ENCODE data around the gene MTURN. TPM values are rescaled to one million over a fixed set of nuclear protein-coding genes. Genes with fewer than 3 reads are reported as not detected.

MTURN gene
- polyA plus RNA-seq, 1 donor (not counting 4 experiments of a cell fraction or from before 2014, with no cell fraction given): 10.8 TPM

DNA sequence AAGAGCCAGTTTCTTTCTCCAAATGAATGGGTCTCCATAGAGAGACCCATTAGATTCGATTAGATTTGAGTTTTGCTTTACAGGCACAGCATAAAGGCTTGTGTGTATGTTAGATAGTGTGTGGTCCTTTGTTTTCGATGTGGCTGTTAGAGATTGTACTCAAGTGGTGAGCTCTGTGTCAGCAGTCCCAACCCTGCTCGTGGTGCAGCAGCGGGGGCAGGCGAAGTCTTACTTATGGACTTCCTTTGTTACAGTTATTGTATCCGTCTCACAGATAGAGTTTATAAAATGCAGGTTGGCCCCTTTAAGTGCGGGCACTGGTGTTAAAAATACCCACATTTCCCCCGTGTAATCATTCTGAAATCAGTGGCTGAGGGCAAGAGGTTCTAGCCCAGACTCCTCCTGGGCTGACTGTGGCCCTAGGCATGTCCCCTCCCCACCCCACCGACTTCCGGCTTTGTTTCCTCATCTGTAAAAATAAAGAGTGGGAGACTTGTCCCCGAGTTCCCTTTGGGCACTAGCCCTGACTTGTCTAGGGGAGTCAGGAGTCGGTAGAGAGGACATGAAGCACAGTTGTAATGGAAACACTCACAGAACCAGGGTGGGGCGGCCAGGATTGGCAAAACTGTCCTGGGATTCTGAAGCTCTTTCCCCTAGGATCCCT lies 28.6 kb downstream of the MTURN start:
- peaks cover 57% of the 10 kb centered on the region for H3K4me1 ChIP-seq (ENCODE audit: control insufficient read depth, extremely low read depth, insufficient read depth, low read length)
- H3K9me1 ChIP-seq (ENCODE audit: control insufficient read depth, extremely low read depth, insufficient read depth, low read length): no peaks in the 10 kb centered on the region
- no peaks in the 10 kb centered on the region for H3K36me3 ChIP-seq (ENCODE audit: control insufficient read depth in 2 of 2, extremely low read depth in 1 of 2, insufficient read depth in 2 of 2, low read length in 2 of 2)
- H3K27me3 ChIP-seq (ENCODE audit: control insufficient read depth, extremely low read depth, insufficient read depth, low read length): no peaks in the 10 kb centered on the region
- dilution Hi-C loops (cut with MboI; ENCODE audit: extremely low pct_ligation_motif_present, low sequenced_read_pairs): no loop called here
- H3K4me3 ChIP-seq (ENCODE audit: control insufficient read depth in 2 of 3, extremely low read depth in 1 of 3, insufficient read depth in 2 of 3, low read depth in 1 of 3, low read length in 3 of 3): peak overlapping the region in 2 of 3 experiments; percentile 13 to 29
- no peaks in the 10 kb centered on the region for H4K20me1 ChIP-seq (ENCODE audit: control insufficient read depth, extremely low read depth, insufficient read depth, low read length)
- H3K9ac ChIP-seq (ENCODE audit: control insufficient read depth, extremely low read depth, insufficient read depth, low read length): peak overlapping the region; percentile 65
- no peaks in the 10 kb centered on the region for H3K9me3 ChIP-seq (ENCODE audit: control insufficient read depth, low read depth, low read length)
- peak; percentile 56 for FAIRE-seq
- H3K4me2 ChIP-seq (ENCODE audit: control insufficient read depth, extremely low read depth, insufficient read depth, low read depth, low read length): peak overlapping the region; percentile 73
- no peaks in the 10 kb centered on the region for H3K79me2 ChIP-seq (ENCODE audit: control insufficient read depth, insufficient read depth, low read length)
- no peak for DNase-seq (ENCODE audit: low read depth, low spot score)
- TF ChIP-seq EZH2 (IDR thresholded peaks at IDR 0.05; ENCODE audit: low read length) (no peak), CTCF (optimal IDR thresholded peaks at IDR 0.05 in 1 of 3, IDR thresholded peaks at IDR 0.05 in 1 of 3, conservative IDR thresholded peaks at IDR 0.05 in 1 of 3; ENCODE audit: extremely low read depth in 1 of 3, insufficient read depth in 2 of 3, low read length in 3 of 3) (no peak)
- H2AFZ ChIP-seq (ENCODE audit: control insufficient read depth, low read length): peak overlapping the region; percentile 51
- H3K27ac ChIP-seq (ENCODE audit: control insufficient read depth, insufficient read depth, low read length): peak overlapping the region; percentile 87

DNA sequence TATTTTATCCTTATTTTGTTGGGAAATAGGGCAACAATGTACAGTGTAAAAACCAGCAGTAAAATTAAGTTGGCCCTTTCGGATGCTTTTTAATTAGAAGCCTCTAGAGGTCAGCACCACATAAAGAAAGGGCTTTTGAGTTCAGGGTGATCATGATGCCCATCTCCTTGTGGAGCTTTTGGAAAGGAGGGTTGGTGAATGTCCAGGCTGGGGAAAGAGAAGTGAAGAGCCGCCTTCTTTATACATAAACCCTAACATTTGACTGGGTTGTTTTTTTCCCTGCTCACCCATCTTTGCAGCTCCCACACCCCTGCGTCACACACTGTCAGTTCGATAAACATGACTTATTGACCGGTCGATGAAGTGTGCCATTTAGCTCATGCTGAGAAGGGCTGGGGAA lies 29.8 kb downstream of the MTURN start:
- Histone ChIP-seq H3K9me1 (ENCODE audit: control insufficient read depth, extremely low read depth, insufficient read depth, low read length) (no peaks in the 10 kb centered on the region), H3K4me1 (ENCODE audit: control insufficient read depth, extremely low read depth, insufficient read depth, low read length) (peaks cover 67% of the 10 kb centered on the region), H4K20me1 (ENCODE audit: control insufficient read depth, extremely low read depth, insufficient read depth, low read length) (no peaks in the 10 kb centered on the region), H2AFZ (ENCODE audit: control insufficient read depth, low read length) (no peak overlapping the region), H3K27ac (ENCODE audit: control insufficient read depth, insufficient read depth, low read length) (peak overlapping the region; percentile 87), H3K4me2 (ENCODE audit: control insufficient read depth, extremely low read depth, insufficient read depth, low read depth, low read length) (no peak overlapping the region), H3K4me3 (ENCODE audit: control insufficient read depth in 2 of 3, extremely low read depth in 1 of 3, insufficient read depth in 2 of 3, low read depth in 1 of 3, low read length in 3 of 3) (no peak overlapping the region), H3K27me3 (ENCODE audit: control insufficient read depth, extremely low read depth, insufficient read depth, low read length) (no peaks in the 10 kb centered on the region), H3K9me3 (ENCODE audit: control insufficient read depth, low read depth, low read length) (no peaks in the 10 kb centered on the region), H3K36me3 (ENCODE audit: control insufficient read depth in 2 of 2, extremely low read depth in 1 of 2, insufficient read depth in 2 of 2, low read length in 2 of 2) (no peaks in the 10 kb centered on the region), H3K9ac (ENCODE audit: control insufficient read depth, extremely low read depth, insufficient read depth, low read length) (peak overlapping the region; percentile 5), H3K79me2 (ENCODE audit: control insufficient read depth, insufficient read depth, low read length) (no peaks in the 10 kb centered on the region)
- no peak for DNase-seq (ENCODE audit: low read depth, low spot score)
- dilution Hi-C loops (cut with MboI; ENCODE audit: extremely low pct_ligation_motif_present, low sequenced_read_pairs): no loop called here
- no peak for FAIRE-seq
- TF ChIP-seq CTCF (optimal IDR thresholded peaks at IDR 0.05 in 1 of 3, IDR thresholded peaks at IDR 0.05 in 1 of 3, conservative IDR thresholded peaks at IDR 0.05 in 1 of 3; ENCODE audit: extremely low read depth in 1 of 3, insufficient read depth in 2 of 3, low read length in 3 of 3): peak; percentile 36 to 63 (median 54)
- no peak for TF ChIP-seq EZH2 (IDR thresholded peaks at IDR 0.05; ENCODE audit: low read length)
